Tibial nerve (tissue), 4 donors: ENCODE results near the gene COL4A2. TPM values are rescaled to one million over a fixed set of nuclear protein-coding genes. Genes with fewer than 3 reads are reported as not detected.

Experiments used
- DNase-seq, 2 donors: peaks; one replicate each; pipeline ENCODE4 v3.0.0-alpha.2; 2019; ENCODE audit warnings: low spot score in 2 of 2
- H3K27ac ChIP-seq, 4 donors: fragments of 200-600 bp; sonication (generic) in 3 of 4; one replicate each; pipeline ENCODE4 v1.5.1; 2017 to 2019; ENCODE audit warnings: mild to moderate bottlenecking in 1 of 4
- H3K27me3 ChIP-seq, 2 donors: fragments of 200-600 bp; sonication (generic) in 1 of 2; one replicate each; pipeline versions ENCODE4 v1.5.1 to v1.6.0; 2017 to 2019
- H3K36me3 ChIP-seq, 3 donors: fragments of 200-600 bp; sonication (generic); one replicate each; pipeline ENCODE4 v1.5.1; 2018 to 2019
- H3K4me1 ChIP-seq, 4 donors: fragments of 200-600 bp; sonication (generic) in 3 of 4; one replicate each; pipeline ENCODE4 v1.5.1; 2017 to 2019
- H3K4me3 ChIP-seq, 4 donors: fragments of 200-600 bp; sonication (generic) in 3 of 4; one replicate each; pipeline ENCODE4 v1.5.1; 2017 to 2019; ENCODE audit warnings: mild to moderate bottlenecking in 1 of 4, moderate library complexity in 1 of 4
- H3K9me3 ChIP-seq, 4 donors: fragments of 200-600 bp; sonication (generic) in 3 of 4; one replicate each; pipeline ENCODE4 v1.5.1; 2017 to 2019
- EP300 ChIP-seq, 2 donors: sonication (generic); formaldehyde crosslinking; IDR thresholded peaks; one replicate each; pipeline ENCODE4 v1.6.1; 2017; ENCODE audit warnings: antibody characterized with exemption in 2 of 2, mild to moderate bottlenecking in 1 of 2
- POLR2A ChIP-seq, 2 donors: fragments of 450-650 bp; IDR thresholded peaks; one replicate each; pipeline ENCODE4 v1.6.1; 2017; ENCODE audit warnings: antibody characterized with exemption in 2 of 2, mild to moderate bottlenecking in 2 of 2, moderate library complexity in 2 of 2
- WGBS, 2 donors: methylation state at CpG; one replicate each; pipeline ENCODE4 v1.1.5; 2018; 5-methylcytosine and 5-hydroxymethylcytosine counted together
- total RNA-seq, 4 donors: library from RNA; depleted of rRNA; stranded (reverse); fragments of >200 nt; gene quantifications; one replicate each; pipeline ENCODE4 v1.1.0, GENCODE V29; 2016
- TF ChIP-seq, protein P1 (sequence below), 5 experiments: fragments of 200-600 bp in 3 of 5; fragments of 450-650 bp in 2 of 5; sonication (generic) in 3 of 5; IDR thresholded peaks; one replicate each; pipeline ENCODE4 v1.5.1; 2016 to 2019; ENCODE audit warnings: antibody characterized with exemption in 5 of 5, mild to moderate bottlenecking in 3 of 5, moderate library complexity in 2 of 5

COL4A2 gene
- total RNA-seq, 4 donors from 2014 or later, result 576 to 821 (median 658) TPM

DNA sequence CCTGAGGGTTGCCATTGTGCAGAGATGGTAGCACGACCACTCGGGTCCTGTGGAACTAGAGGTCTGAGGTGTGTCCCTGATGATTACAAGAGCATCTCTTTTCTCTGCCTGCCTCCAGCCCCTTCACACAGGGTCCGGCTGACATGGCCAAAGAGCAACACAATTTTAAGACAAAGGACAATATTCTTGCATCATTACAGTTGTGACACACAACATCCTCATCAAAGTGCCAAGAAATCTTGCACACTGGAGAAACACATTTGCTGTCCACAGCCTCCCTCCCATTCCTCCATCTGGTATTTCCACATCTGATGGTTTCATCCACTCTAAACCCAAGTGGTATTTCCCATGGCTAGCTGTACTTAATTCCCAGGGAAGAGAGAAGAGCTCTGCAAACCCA is 12.9 kb upstream of the COL4A2 start:
- Histone ChIP-seq H3K27ac (peak overlapping the region in 2 of 4 donors; percentile 8 to 60), H3K27me3 (no peaks in the 10 kb centered on the region), H3K9me3 (no peaks in the 10 kb centered on the region), H3K4me3 (no peak overlapping the region), H3K36me3 (peaks cover 0 to 13% (median 0%) of the 10 kb centered on the region in 3 donors), H3K4me1 (peaks cover 0 to 62% (median 36%) of the 10 kb centered on the region in 4 donors)
- DNase-seq, result no peak
- TF ChIP-seq EP300 (IDR thresholded peaks at IDR 0.05), result peak in 1 of 2 donors; percentile 57
- TF ChIP-seq, protein P1, sequence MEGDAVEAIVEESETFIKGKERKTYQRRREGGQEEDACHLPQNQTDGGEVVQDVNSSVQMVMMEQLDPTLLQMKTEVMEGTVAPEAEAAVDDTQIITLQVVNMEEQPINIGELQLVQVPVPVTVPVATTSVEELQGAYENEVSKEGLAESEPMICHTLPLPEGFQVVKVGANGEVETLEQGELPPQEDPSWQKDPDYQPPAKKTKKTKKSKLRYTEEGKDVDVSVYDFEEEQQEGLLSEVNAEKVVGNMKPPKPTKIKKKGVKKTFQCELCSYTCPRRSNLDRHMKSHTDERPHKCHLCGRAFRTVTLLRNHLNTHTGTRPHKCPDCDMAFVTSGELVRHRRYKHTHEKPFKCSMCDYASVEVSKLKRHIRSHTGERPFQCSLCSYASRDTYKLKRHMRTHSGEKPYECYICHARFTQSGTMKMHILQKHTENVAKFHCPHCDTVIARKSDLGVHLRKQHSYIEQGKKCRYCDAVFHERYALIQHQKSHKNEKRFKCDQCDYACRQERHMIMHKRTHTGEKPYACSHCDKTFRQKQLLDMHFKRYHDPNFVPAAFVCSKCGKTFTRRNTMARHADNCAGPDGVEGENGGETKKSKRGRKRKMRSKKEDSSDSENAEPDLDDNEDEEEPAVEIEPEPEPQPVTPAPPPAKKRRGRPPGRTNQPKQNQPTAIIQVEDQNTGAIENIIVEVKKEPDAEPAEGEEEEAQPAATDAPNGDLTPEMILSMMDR (IDR thresholded peaks at IDR 0.05), result no peak
- WGBS, 2 donors, result 73 to 76% methylated on average over 3 of the region's 3 CpGs

DNA sequence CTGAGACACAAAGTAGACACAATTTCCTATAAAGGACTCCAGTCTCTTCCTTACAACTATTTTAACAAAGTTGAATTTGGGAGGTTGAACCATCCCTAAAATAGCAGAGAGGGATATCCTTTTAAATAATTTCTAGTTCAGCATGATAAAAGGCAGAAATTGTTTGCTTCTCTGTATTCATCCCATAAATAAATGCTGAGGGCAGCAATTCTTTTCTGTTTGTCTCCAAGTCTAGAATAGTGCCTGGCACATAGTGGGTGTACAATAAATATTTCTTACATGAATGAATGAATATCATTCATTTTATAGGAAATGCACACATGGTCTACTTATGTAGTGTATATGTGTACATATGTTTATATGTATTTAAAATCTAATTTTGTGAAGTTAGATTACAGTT is 12.5 kb upstream of the COL4A2 start:
- TF ChIP-seq EP300 (IDR thresholded peaks at IDR 0.05) (no peak), POLR2A (IDR thresholded peaks at IDR 0.05) (no peak)
- TF ChIP-seq, protein P1 (IDR thresholded peaks at IDR 0.05), result no peak

DNA sequence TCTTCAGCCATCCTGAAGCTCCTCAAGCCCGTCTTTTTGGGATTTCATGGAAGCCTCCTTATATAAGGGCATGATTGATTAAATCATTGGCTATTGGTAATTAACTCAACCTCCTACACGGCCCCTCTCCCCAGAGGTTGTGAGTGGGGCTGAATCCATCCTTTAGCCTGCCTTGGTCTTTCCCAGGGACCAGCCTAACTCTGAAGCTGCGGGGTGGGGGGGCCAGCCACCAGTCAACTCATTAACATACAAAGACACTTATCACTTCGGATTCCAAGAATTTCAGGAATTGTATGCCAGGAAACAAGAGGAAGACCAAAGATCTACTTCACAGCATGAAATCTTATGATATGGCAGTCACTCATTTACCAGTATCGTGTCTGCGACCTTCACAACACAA is 10.1 kb upstream of the COL4A2 start:
- Histone ChIP-seq H3K27ac (peak overlapping the region in 2 of 4 donors; percentile 35 to 97), H3K4me3 (no peak overlapping the region), H3K27me3 (no peaks in the 10 kb centered on the region), H3K36me3 (no peaks in the 10 kb centered on the region), H3K9me3 (no peaks in the 10 kb centered on the region), H3K4me1 (peaks cover 0 to 90% (median 52%) of the 10 kb centered on the region in 4 donors)
- no peak for DNase-seq
- TF ChIP-seq EP300 (IDR thresholded peaks at IDR 0.05), result no peak
- no peak for TF ChIP-seq POLR2A (IDR thresholded peaks at IDR 0.05)
- TF ChIP-seq, protein P1 (IDR thresholded peaks at IDR 0.05), result no peak
- 69 to 70% methylated on average over 6 of the region's 6 CpGs for WGBS, 2 donors

More for the DNA sequence above, 12.5 kb upstream of the COL4A2 start:
- Histone ChIP-seq H3K27me3 (no peaks in the 10 kb centered on the region), H3K4me3 (no peak overlapping the region), H3K27ac (peak overlapping the region in 1 of 4 donors; percentile 60), H3K4me1 (peaks cover 0 to 67% (median 41%) of the 10 kb centered on the region in 4 donors), H3K9me3 (no peaks in the 10 kb centered on the region), H3K36me3 (peaks cover 0 to 8% (median 0%) of the 10 kb centered on the region in 3 donors)
- no peak for DNase-seq

DNA sequence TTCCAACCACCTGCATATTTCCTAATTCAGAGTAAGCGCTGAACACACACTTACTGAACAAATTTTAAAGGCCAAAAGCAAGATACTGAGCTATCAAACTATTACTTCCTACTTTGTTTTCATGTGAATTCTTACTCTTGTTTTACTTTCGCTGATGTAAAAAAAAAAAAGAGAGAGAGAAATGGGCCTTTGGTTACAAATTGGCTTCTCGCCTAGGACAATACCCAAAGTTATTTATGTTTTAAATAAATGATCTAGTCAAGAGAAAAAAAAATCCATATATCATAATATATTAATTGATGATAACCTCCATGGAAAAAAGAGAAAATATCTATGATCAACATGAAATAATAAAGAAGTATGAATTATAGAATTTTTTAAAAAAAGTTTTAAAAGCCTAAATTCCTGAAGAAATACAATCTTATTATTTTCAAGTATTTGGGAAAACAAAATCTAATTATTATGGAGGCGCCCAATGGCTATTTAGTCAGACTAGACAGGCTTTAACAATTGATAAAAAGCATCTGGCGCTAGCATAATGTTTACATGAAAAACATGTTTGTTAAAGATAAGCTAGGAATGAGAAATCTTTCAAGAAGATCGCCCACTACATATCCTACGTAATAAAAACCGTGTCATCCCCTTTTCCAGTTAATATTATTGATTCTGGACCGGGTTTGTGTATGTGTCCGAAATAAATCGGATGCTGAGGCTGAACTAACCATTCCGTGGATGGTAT is 9.1 kb upstream of the COL4A2 start:
- WGBS, 2 donors, result 57 to 61% methylated on average over 12 of the region's 12 CpGs
- DNase-seq, result no peak
- Histone ChIP-seq H3K36me3 (no peaks in the 10 kb centered on the region), H3K27ac (peak overlapping the region; percentile 65 to 98 (median 88)), H3K4me1 (peaks cover 0 to 97% (median 53%) of the 10 kb centered on the region in 4 donors), H3K4me3 (peak overlapping the region in 3 of 4 donors; percentile 10 to 33 (median 15)), H3K9me3 (no peaks in the 10 kb centered on the region), H3K27me3 (no peaks in the 10 kb centered on the region)
- TF ChIP-seq POLR2A (IDR thresholded peaks at IDR 0.05) (no peak), EP300 (IDR thresholded peaks at IDR 0.05) (no peak)
- TF ChIP-seq, protein P1 (IDR thresholded peaks at IDR 0.05), result no peak

DNA sequence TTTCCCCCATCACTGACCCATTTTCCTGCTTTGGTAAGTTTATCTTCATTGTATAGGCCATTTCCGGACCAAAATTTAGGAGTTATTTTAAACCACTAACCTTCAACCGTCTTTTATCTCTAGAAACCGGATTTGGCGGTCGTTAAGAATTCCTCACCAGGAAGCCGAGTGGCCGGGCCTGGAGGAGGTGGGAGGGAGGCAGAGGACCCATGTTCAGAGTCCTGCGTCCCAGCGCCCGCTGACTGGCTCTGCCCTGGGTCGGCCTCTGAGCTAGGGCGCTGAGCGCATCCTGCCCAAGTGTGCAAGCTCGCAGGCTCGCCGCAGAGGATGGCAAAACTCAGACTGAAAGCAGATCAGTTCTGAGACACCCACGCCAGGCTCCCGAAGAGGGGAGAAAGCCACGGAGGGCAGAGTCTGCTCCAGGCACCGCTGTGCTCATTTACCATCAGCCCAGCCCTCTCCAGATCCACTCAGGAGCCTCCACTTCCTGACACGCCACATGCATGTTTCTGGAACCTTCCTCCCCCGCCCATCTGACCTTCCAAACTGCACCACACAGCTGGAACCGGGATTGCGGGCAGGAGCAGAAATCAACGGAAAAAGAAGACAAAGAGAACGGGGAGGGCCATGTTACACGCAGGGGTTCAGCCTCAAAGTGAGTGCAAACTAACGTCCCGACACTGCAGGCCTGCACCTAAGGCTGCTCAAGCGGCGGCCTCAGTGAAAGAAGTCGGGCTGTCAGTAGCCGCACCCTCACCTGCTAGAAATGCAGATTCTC is 8.4 kb upstream of the COL4A2 start:
- 20 to 26% methylated on average over 33 of the region's 33 CpGs for WGBS, 2 donors
- DNase-seq, result no peak
- peak in 1 of 2 donors; percentile 49 for TF ChIP-seq EP300 (IDR thresholded peaks at IDR 0.05)
- TF ChIP-seq, protein P1 (IDR thresholded peaks at IDR 0.05), result no peak
- TF ChIP-seq POLR2A (IDR thresholded peaks at IDR 0.05), result peak in 1 of 2 donors; percentile 23
- Histone ChIP-seq H3K27ac (peak overlapping the region; percentile 65 to 98 (median 88)), H3K27me3 (no peaks in the 10 kb centered on the region), H3K4me1 (peaks cover 0 to 97% (median 55%) of the 10 kb centered on the region in 4 donors), H3K4me3 (peak overlapping the region in 3 of 4 donors; percentile 10 to 33 (median 15)), H3K36me3 (no peaks in the 10 kb centered on the region), H3K9me3 (no peaks in the 10 kb centered on the region)
